T-cell (primary cell): Measurements from ENCODE around the gene CNGB1. TPM values are rescaled to one million over a fixed set of nuclear protein-coding genes. Genes with fewer than 3 reads are reported as not detected.

Experiments
- ATAC-seq, 4 experiments: fragments of 200-7000 bp in 3 of 4; fragments of 150-1000 bp in 1 of 4; cut with Tn5 transposase; replicated peaks in 1 of 4; 1 replicate in 3 of 4; 2 replicates in 1 of 4; pipeline ENCODE4 v1.10.0; 2021; ENCODE audit warnings: moderate library complexity in 3 of 4, mild to moderate bottlenecking in 2 of 4, moderate number of reproducible peaks in 1 of 4
- CTCF ChIA-PET, 2 donors: fragments of 300-600 bp; sonication (Branson Sonifier 250); formaldehyde crosslinking; loops; one replicate each; lab custom pipeline; 2022; ENCODE audit warnings: antibody characterized with exemption in 2 of 2; lab: Charles Lee
- POLR2A ChIA-PET, 2 donors: fragments of 300-600 bp; sonication (Branson Sonifier 250); formaldehyde crosslinking; loops; one replicate each; lab custom pipeline; 2022; ENCODE audit warnings: antibody characterized with exemption in 2 of 2; lab: Charles Lee
- DNase-seq, 35 experiments: peaks; one replicate each; pipeline versions ENCODE4 v3.0.0 to v3.0.0-alpha.2; 2013 to 2023
- H3K27ac ChIP-seq: one replicate; pipeline ENCODE4 v1.5.1; 2013; ENCODE audit warnings: low read length
- H3K27me3 ChIP-seq, 2 experiments: replicated peaks in 1 of 2; 1 replicate in 1 of 2; 2 replicates in 1 of 2; pipeline versions ENCODE4 v1.6.1 to v1.7.0; 2013; ENCODE audit warnings: low read length in 1 of 2, mixed read lengths in 1 of 2; ENCODE audit not compliant: control insufficient read depth in 2 of 2, insufficient read depth in 2 of 2; ENCODE audit errors: extremely low read depth in 1 of 2
- H3K36me3 ChIP-seq, 2 donors: 1 replicate in 1 of 2; 2 replicates in 1 of 2; pipeline versions ENCODE4 v1.6.1 to v1.7.0; 2013; ENCODE audit warnings: low read length in 1 of 2; ENCODE audit not compliant: control insufficient read depth in 2 of 2, insufficient read depth in 1 of 2; ENCODE audit errors: extremely low read depth in 1 of 2
- H3K4me1 ChIP-seq, 2 experiments: 1 replicate in 1 of 2; 2 replicates in 1 of 2; pipeline versions ENCODE4 v1.6.1 to v1.7.0; 2013; ENCODE audit warnings: low read length in 2 of 2, mixed read lengths in 1 of 2; ENCODE audit not compliant: insufficient read depth in 2 of 2, control insufficient read depth in 1 of 2; ENCODE audit errors: extremely low read depth in 1 of 2
- H3K4me3 ChIP-seq, 2 donors: 1 replicate in 1 of 2; 2 replicates in 1 of 2; pipeline versions ENCODE4 v1.5.1 to v1.7.0; 2013; ENCODE audit warnings: mild to moderate bottlenecking in 2 of 2, low read length in 1 of 2, moderate library complexity in 1 of 2; ENCODE audit not compliant: control insufficient read depth in 1 of 2; ENCODE audit errors: extremely low read depth in 1 of 2
- H3K9me3 ChIP-seq: 2 replicates; pipeline ENCODE4 v1.7.0; 2013
- H3K27ac Mint-ChIP-seq, 2 donors: one replicate each; pipeline ENCODE4 v1.8.0; 2020 to 2021; ENCODE audit warnings: mild to moderate bottlenecking in 2 of 2, mixed read lengths in 2 of 2
- H3K27me3 Mint-ChIP-seq, 2 donors: one replicate each; pipeline ENCODE4 v1.8.0; 2021 to 2022; ENCODE audit warnings: mixed read lengths in 2 of 2
- H3K36me3 Mint-ChIP-seq: one replicate; pipeline ENCODE4 v1.8.0; 2021; ENCODE audit warnings: mixed read lengths
- H3K4me1 Mint-ChIP-seq, 3 donors: one replicate each; pipeline ENCODE4 v1.8.0; 2020 to 2022; ENCODE audit warnings: mixed read lengths in 3 of 3, mild to moderate bottlenecking in 1 of 3
- H3K4me3 Mint-ChIP-seq, 3 donors: one replicate each; pipeline ENCODE4 v1.8.0; 2020 to 2022; ENCODE audit warnings: mild to moderate bottlenecking in 3 of 3, mixed read lengths in 3 of 3, moderate library complexity in 3 of 3
- H3K9me3 Mint-ChIP-seq, 3 donors: one replicate each; pipeline ENCODE4 v1.8.0; 2020 to 2022; ENCODE audit warnings: mixed read lengths in 3 of 3
- WGBS: methylation state at CpG from one replicate; pipeline ENCODE4 v1.1.5; 2013; ENCODE audit warnings: missing lambda C conversion rate; ENCODE audit not compliant: insufficient coverage; 5-methylcytosine and 5-hydroxymethylcytosine counted together
- total RNA-seq, 35 experiments: library from RNA in 6 of 35; stranded (reverse) in 6 of 35; fragments of 120-200 nt in 1 of 35; gene quantifications; one replicate each; pipeline versions ENCODE4 v1.2.1 to v1.2.4 and lab custom pipeline; 2013 to 2026

CNGB1 gene
- total RNA-seq, 5 donors from 2014 or later (not counting 1 experiment from before 2014, with no cell fraction given) = not detected

DNA sequence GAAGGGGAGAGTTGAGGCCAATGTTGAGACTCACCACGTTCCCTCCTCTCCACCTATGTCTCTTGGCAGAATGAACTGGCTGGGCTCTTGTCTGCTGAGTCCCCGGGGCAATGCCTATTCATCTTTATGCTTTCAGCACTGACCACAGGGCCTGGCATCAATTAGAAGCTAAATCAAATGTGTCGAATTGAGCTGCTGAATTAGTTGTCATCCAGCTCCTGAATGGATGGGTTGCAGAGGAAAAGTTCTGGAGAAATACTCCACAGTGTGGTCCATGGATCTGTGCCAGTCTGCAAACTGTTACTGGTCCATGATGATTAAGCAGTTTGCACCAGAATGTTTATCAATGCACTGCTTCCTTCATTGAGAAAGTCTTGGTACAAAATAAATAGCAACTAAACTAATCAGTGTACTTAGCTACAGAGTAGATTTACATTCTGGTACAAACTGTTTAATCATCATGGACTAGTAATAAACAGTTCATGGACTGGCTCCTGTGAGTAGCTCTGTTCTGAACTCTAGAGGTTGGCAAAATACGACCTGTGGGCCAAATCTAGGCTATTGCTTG lies 4.6 kb downstream of the CNGB1 start:
- Mint-ChIP-seq H3K9me3 (no peaks in the 10 kb centered on the region), H3K4me1 (no peaks in the 10 kb centered on the region), H3K36me3 (no peaks in the 10 kb centered on the region), H3K27ac (no peak overlapping the region), H3K4me3 (no peak overlapping the region), H3K27me3 (no peaks in the 10 kb centered on the region)
- Histone ChIP-seq H3K36me3 (no peaks in the 10 kb centered on the region), H3K4me1 (no peaks in the 10 kb centered on the region), H3K4me3 (no peak overlapping the region), H3K27me3 (peaks cover 0 to 13% of the 10 kb centered on the region in 2 experiments), H3K27ac (no peak overlapping the region), H3K9me3 (no peaks in the 10 kb centered on the region)
- 47% methylated on average over 2 of the region's 4 CpGs for WGBS
- no peak for DNase-seq
- ChIA-PET POLR2A (no interaction called here), CTCF (interaction anchor here in 1 of 2 donors (0.5 kb wide), 1 partner anchor 44 kb away, joined by 3 read pairs; no protein-coding TSS in a partner anchor)
- ATAC-seq = no peak

DNA sequence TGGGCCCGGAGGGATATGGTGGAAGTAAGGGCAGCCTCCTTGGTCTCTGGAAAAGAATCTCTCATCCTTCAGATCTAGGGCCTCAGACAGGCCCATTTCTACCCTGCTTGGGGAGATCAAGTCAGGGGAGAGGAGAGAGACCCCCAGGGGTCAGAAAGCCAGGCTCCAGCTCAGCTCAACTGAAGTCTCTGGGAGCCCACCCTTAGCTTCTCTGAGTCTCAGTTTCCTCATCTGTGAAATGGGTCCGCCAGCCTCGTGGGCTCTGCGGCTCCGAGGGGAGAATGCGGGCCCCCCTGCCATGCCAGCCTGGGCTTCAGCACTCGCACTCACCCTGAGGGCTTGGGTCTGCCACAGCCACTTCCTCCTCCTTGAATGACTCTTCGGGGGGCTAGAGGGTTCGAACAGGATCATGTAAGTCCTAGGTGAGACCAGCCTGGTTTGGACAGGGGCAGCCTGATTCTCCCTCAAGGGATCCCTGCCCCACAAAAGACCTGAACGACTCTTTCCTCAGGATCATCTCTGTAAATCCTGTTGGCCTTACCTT lies 6.7 kb downstream of the CNGB1 start:
- Histone ChIP-seq H3K27me3 (peaks cover 0 to 10% of the 10 kb centered on the region in 2 experiments), H3K27ac (no peak overlapping the region), H3K36me3 (no peaks in the 10 kb centered on the region), H3K4me3 (no peak overlapping the region), H3K4me1 (no peaks in the 10 kb centered on the region), H3K9me3 (no peaks in the 10 kb centered on the region)
- ATAC-seq (no peak), DNase-seq (no peak)
- no peaks in the 10 kb centered on the region for H3K4me1 Mint-ChIP-seq
- H3K4me3 Mint-ChIP-seq = no peak overlapping the region
- POLR2A ChIA-PET = no interaction called here
- WGBS = 66% methylated on average over 8 of the region's 10 CpGs
- CTCF ChIA-PET = no interaction called here
- H3K27me3 Mint-ChIP-seq = peaks cover 0 to 4% of the 10 kb centered on the region in 2 donors
- no peaks in the 10 kb centered on the region for H3K9me3 Mint-ChIP-seq
- no peak overlapping the region for H3K27ac Mint-ChIP-seq
- H3K36me3 Mint-ChIP-seq = no peaks in the 10 kb centered on the region

DNA sequence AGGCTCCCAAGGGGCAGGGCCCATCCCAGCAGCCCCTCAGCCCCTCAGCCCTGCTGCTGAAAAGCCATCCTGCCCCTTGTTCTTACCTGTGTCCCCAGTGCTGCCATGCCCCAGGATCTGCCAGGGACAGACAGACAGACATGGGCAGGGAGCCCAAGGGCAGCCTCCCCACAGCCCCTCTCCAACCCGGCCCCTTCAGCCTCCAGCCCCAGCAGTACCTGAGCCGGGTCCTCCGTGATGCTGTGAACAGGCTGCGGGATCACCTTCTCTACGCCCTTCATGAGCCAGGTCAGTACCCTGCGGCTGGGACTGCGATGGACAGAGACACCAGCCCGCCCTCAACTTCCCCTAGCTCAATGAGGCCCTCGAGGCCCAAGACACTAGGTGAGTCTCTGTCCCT lies 8.2 kb downstream of the CNGB1 start:
- Histone ChIP-seq H3K27me3 (peaks cover 0 to 18% of the 10 kb centered on the region in 2 experiments), H3K36me3 (no peaks in the 10 kb centered on the region), H3K9me3 (no peaks in the 10 kb centered on the region), H3K4me1 (no peaks in the 10 kb centered on the region), H3K4me3 (no peak overlapping the region), H3K27ac (no peak overlapping the region)
- H3K9me3 Mint-ChIP-seq = no peaks in the 10 kb centered on the region
- WGBS = 82% methylated on average over 8 of the region's 9 CpGs
- no peak overlapping the region for H3K4me3 Mint-ChIP-seq
- no peaks in the 10 kb centered on the region for H3K36me3 Mint-ChIP-seq
- ChIA-PET CTCF (no interaction called here), POLR2A (no interaction called here)
- no peak for ATAC-seq
- no peaks in the 10 kb centered on the region for H3K4me1 Mint-ChIP-seq
- no peak overlapping the region for H3K27ac Mint-ChIP-seq
- peaks cover 0 to 4% of the 10 kb centered on the region in 2 donors for H3K27me3 Mint-ChIP-seq
- DNase-seq = no peak

DNA sequence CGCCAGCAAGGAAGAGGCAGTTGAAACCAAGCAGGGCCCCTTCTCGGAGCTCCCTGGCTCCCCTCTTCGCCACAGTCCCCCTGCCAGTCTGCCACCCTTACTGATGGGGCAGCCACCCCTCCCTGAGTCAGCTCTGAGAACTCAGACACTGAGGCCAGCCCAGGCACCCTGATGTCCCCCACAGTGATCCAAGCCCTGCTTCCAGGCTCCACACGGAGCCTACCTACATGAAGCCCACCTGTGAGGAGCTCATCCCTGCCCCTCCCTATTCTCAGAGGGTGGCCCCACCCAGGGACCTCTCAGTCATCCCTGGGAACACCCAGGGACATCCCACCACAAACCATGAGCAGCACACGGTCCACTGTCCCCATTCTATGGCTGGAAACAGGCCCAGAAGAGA lies 8.9 kb downstream of the CNGB1 start:
- Histone ChIP-seq H3K27me3 (peaks cover 0 to 20% of the 10 kb centered on the region in 2 experiments), H3K4me1 (no peaks in the 10 kb centered on the region), H3K27ac (no peak overlapping the region), H3K36me3 (no peaks in the 10 kb centered on the region), H3K9me3 (no peaks in the 10 kb centered on the region), H3K4me3 (no peak overlapping the region)
- DNase-seq = no peak
- Mint-ChIP-seq H3K27me3 (peaks cover 0 to 4% of the 10 kb centered on the region in 2 donors), H3K4me1 (no peaks in the 10 kb centered on the region), H3K9me3 (no peaks in the 10 kb centered on the region), H3K4me3 (no peak overlapping the region), H3K36me3 (no peaks in the 10 kb centered on the region), H3K27ac (no peak overlapping the region)
- no peak for ATAC-seq
- 50% methylated on average over 5 of the region's 5 CpGs for WGBS
- POLR2A ChIA-PET = no interaction called here
- CTCF ChIA-PET = no interaction called here

DNA sequence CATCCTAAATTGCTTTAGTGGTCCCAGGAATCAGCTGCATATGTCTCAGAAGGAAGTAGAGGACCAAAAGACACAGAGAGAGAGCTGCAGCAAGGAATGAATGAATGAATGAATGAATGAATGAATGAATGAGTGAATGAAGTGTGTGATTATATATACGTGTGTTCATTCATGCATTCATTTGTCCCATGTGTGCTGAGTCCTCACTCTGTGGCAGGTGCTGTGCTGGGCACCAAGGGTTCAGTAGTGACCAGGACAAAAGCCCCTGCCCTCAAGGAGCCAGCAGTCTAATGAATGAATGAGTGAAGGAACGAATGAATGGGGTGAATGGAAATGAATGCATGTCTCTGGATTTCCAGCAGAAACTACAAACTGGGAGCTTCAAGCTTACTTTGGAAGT lies 9.4 kb downstream of the CNGB1 start:
- no peaks in the 10 kb centered on the region for H3K9me3 Mint-ChIP-seq
- no peaks in the 10 kb centered on the region for H3K36me3 ChIP-seq
- H3K27ac Mint-ChIP-seq = no peak overlapping the region
- DNase-seq (no peak), ATAC-seq (no peak)
- H3K4me1 Mint-ChIP-seq = no peaks in the 10 kb centered on the region
- H3K4me3 Mint-ChIP-seq = no peak overlapping the region
- H3K4me3 ChIP-seq = no peak overlapping the region
- ChIA-PET CTCF (no interaction called here), POLR2A (interaction anchor here in 1 of 2 donors (0.6 kb wide), 1 partner anchor 61 kb away, joined by 3 read pairs; no protein-coding TSS in a partner anchor)
- H3K27ac ChIP-seq = no peak overlapping the region
- H3K36me3 Mint-ChIP-seq = no peaks in the 10 kb centered on the region
- peaks cover 0 to 22% of the 10 kb centered on the region in 2 experiments for H3K27me3 ChIP-seq
- H3K4me1 ChIP-seq = no peaks in the 10 kb centered on the region
- peaks cover 0 to 4% of the 10 kb centered on the region in 2 donors for H3K27me3 Mint-ChIP-seq
- no peaks in the 10 kb centered on the region for H3K9me3 ChIP-seq
- 63% methylated on average over 2 of the region's 2 CpGs for WGBS

DNA sequence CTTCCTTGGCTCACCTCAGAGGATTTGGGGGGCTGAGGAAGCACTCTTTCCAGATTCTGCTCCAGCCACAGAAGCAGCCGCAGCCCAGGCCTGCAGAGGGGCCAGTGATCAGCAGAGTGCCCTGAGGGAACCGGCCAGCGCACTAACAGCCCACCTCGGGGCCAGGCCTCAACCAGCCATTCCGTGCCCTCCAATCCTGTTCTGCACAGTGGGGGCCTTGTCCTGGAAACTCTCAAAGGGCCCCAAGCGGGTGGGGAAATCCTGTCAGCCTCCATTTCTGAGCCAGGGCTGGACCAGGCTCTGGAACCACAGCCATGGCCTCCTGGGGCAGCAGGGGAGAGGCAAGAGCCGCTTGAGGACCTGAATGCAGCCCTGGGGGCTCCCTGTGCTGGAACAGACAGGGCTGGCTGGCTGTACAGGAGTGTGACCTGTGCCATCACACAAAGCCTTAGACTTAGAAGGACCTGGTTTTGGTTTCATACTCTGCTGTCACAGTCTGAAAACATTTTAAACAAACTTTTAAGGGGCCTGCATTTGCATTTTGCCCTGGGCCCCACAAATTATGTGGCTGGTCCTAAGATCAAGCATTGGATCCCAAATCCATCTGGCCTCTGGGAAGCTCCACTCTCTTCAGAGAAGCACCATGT lies 10.0 kb downstream of the CNGB1 start:
- H3K4me3 ChIP-seq = no peak overlapping the region
- Mint-ChIP-seq H3K4me1 (no peaks in the 10 kb centered on the region), H3K27ac (no peak overlapping the region), H3K27me3 (peaks cover 0 to 4% of the 10 kb centered on the region in 2 donors), H3K36me3 (no peaks in the 10 kb centered on the region), H3K9me3 (no peaks in the 10 kb centered on the region), H3K4me3 (no peak overlapping the region)
- WGBS = 86% methylated on average over 7 of the region's 7 CpGs
- ATAC-seq (no peak), DNase-seq (no peak)
- H3K27me3 ChIP-seq = peaks cover 0 to 23% of the 10 kb centered on the region in 2 experiments
- H3K9me3 ChIP-seq = no peaks in the 10 kb centered on the region
- H3K4me1 ChIP-seq = no peaks in the 10 kb centered on the region
- ChIA-PET POLR2A (interaction anchor here in 1 of 2 donors (0.6 kb wide), 1 partner anchor 62 kb away, joined by 3 read pairs; no protein-coding TSS in a partner anchor), CTCF (no interaction called here)
- H3K27ac ChIP-seq = no peak overlapping the region
- H3K36me3 ChIP-seq = no peaks in the 10 kb centered on the region
